Naive thymus-derived CD4-positive, alpha-beta T cell (primary cell): ENCODE measurements around the gene TSKU. TPM values are rescaled to one million over a fixed set of nuclear protein-coding genes. Genes with fewer than 3 reads are reported as not detected.

Experiments
- ATAC-seq: fragments of 150-1000 bp; cut with Tn5 transposase; 2 replicates; pipeline ENCODE4 v1.10.0; 2021; ENCODE audit warnings: mild to moderate bottlenecking, moderate library complexity
- CTCF ChIA-PET: fragments of 350-600 bp; sonication (Branson Sonifier 250); formaldehyde crosslinking; loops from one replicate; lab custom pipeline; 2021; ENCODE audit warnings: antibody characterized with exemption; lab: Charles Lee
- POLR2A ChIA-PET: fragments of 350-600 bp; sonication (Branson Sonifier 250); formaldehyde crosslinking; loops from one replicate; lab custom pipeline; 2021; ENCODE audit warnings: antibody characterized with exemption, inconsistent platforms; lab: Charles Lee
- DNase-seq, 9 donors: peaks; one replicate each; pipeline versions ENCODE4 v3.0.0 to v3.0.0-alpha.2; 2020 to 2022; ENCODE audit warnings: mixed read lengths in 1 of 9
- H3K27ac ChIP-seq: one replicate; pipeline ENCODE4 v1.7.0; 2013; ENCODE audit warnings: mild to moderate bottlenecking, low read depth, low read length, moderate library complexity
- H3K27me3 ChIP-seq, 2 donors: one replicate each; pipeline ENCODE4 v1.7.0; 2013; ENCODE audit warnings: low read length in 2 of 2, mild to moderate bottlenecking in 2 of 2, moderate library complexity in 2 of 2; ENCODE audit not compliant: control insufficient read depth in 2 of 2, insufficient read depth in 2 of 2
- H3K36me3 ChIP-seq, 3 experiments: 1 replicate in 2 of 3; 2 replicates in 1 of 3; pipeline ENCODE4 v1.7.0; 2013; ENCODE audit warnings: low read length in 3 of 3, mild to moderate bottlenecking in 3 of 3, moderate library complexity in 1 of 3; ENCODE audit not compliant: insufficient read depth in 3 of 3, control insufficient read depth in 2 of 3
- H3K4me1 ChIP-seq, 2 donors: one replicate each; pipeline ENCODE4 v1.7.0; 2013; ENCODE audit warnings: low read length in 2 of 2, mild to moderate bottlenecking in 2 of 2, moderate library complexity in 1 of 2; ENCODE audit not compliant: control insufficient read depth in 2 of 2, insufficient read depth in 2 of 2
- H3K4me3 ChIP-seq: 2 replicates; pipeline ENCODE4 v1.7.0; 2013; ENCODE audit warnings: mild to moderate bottlenecking, low read length
- H3K9me3 ChIP-seq, 3 experiments: 1 replicate in 2 of 3; 2 replicates in 1 of 3; pipeline ENCODE4 v1.7.0; 2013; ENCODE audit warnings: low read length in 3 of 3; ENCODE audit not compliant: control insufficient read depth in 2 of 3
- H3K27ac Mint-ChIP-seq, 9 donors: one replicate each; pipeline ENCODE4 v1.8.0; 2020 to 2022; ENCODE audit warnings: mixed read lengths in 9 of 9, mild to moderate bottlenecking in 8 of 9, moderate library complexity in 5 of 9, inconsistent platforms in 2 of 9
- H3K27me3 Mint-ChIP-seq, 5 donors: one replicate each; pipeline ENCODE4 v1.8.0; 2021 to 2022; ENCODE audit warnings: mixed read lengths in 5 of 5, mild to moderate bottlenecking in 1 of 5
- H3K36me3 Mint-ChIP-seq, 5 donors: one replicate each; pipeline ENCODE4 v1.8.0; 2020 to 2022; ENCODE audit warnings: mixed read lengths in 5 of 5, mild to moderate bottlenecking in 3 of 5, inconsistent platforms in 1 of 5
- H3K4me1 Mint-ChIP-seq, 7 donors: one replicate each; pipeline ENCODE4 v1.8.0; 2020 to 2022; ENCODE audit warnings: mixed read lengths in 7 of 7, mild to moderate bottlenecking in 3 of 7, inconsistent platforms in 1 of 7
- H3K4me3 Mint-ChIP-seq, 10 donors: one replicate each; pipeline ENCODE4 v1.8.0; 2020 to 2022; ENCODE audit warnings: mild to moderate bottlenecking in 10 of 10, mixed read lengths in 10 of 10, moderate library complexity in 6 of 10, inconsistent platforms in 2 of 10
- H3K9me3 Mint-ChIP-seq, 11 donors: one replicate each; pipeline ENCODE4 v1.8.0; 2020 to 2022; ENCODE audit warnings: mixed read lengths in 11 of 11, mild to moderate bottlenecking in 4 of 11, inconsistent platforms in 1 of 11, moderate library complexity in 1 of 11
- intact Hi-C, 2 donors: fragments of 100-400 bp; cut with micrococcal nuclease; formaldehyde crosslinking; loops; one replicate each; pipeline ENCODE4 v1.15.1; 2023
- polyA plus RNA-seq, 2 donors: library from polyadenylated mRNA; unstranded; fragments of 300-500 nt; fragmentation: Illumina TruSeq; gene quantifications; one replicate each; pipeline ENCODE4 v1.2.3, GENCODE V29; 2021
- total RNA-seq, 6 experiments: library from RNA in 5 of 6; stranded (reverse) in 5 of 6; gene quantifications; 1 replicate in 5 of 6; 2 replicates in 1 of 6; pipeline ENCODE4 v1.2.3 and lab custom pipeline; 2021 to 2026

Gene TSKU
- total and polyA plus RNA-seq, 7 experiments from 2014 or later = 0.13 to 1.5 TPM; not detected in 5

GRCh38 chr11:76750746-76751145 lies 32.4 kb upstream of the TSKU start:
- Mint-ChIP-seq H3K4me1 (peaks cover 0 to 4% (median 0%) of the 10 kb centered on the region in 7 donors), H3K9me3 (no peaks in the 10 kb centered on the region), H3K4me3 (no peak overlapping the region), H3K36me3 (no peaks in the 10 kb centered on the region), H3K27me3 (peaks cover 0 to 10% (median 4%) of the 10 kb centered on the region in 5 donors), H3K27ac (no peak overlapping the region)
- intact Hi-C loops = no loop called here
- H3K4me1 ChIP-seq = no peaks in the 10 kb centered on the region
- CTCF ChIA-PET = no interaction called here
- no peaks in the 10 kb centered on the region for H3K27me3 ChIP-seq
- H3K4me3 ChIP-seq = no peak overlapping the region
- no peak overlapping the region for H3K27ac ChIP-seq
- ATAC-seq = no peak
- POLR2A ChIA-PET = no interaction called here
- no peaks in the 10 kb centered on the region for H3K36me3 ChIP-seq
- no peaks in the 10 kb centered on the region for H3K9me3 ChIP-seq
- DNase-seq = no peak

- H3K9me3 ChIP-seq = no peaks in the 10 kb centered on the region
- Mint-ChIP-seq H3K4me1 (peaks cover 0 to 4% (median 0%) of the 10 kb centered on the region in 7 donors), H3K4me3 (no peak overlapping the region), H3K36me3 (no peaks in the 10 kb centered on the region), H3K27me3 (peaks cover 0 to 7% (median 2%) of the 10 kb centered on the region in 5 donors), H3K9me3 (no peaks in the 10 kb centered on the region), H3K27ac (no peak overlapping the region)
- H3K27ac ChIP-seq = no peak overlapping the region
- DNase-seq = no peak
- ChIA-PET POLR2A (no interaction called here), CTCF (no interaction called here)
- H3K36me3 ChIP-seq = no peaks in the 10 kb centered on the region
- no peak for ATAC-seq
- intact Hi-C loops = no loop called here
- H3K4me1 ChIP-seq = no peaks in the 10 kb centered on the region
- H3K4me3 ChIP-seq = no peak overlapping the region
- no peaks in the 10 kb centered on the region for H3K27me3 ChIP-seq
Measured at GRCh38 chr11:76752321-76753143, 30.6 kb upstream of the TSKU start.

DNA sequence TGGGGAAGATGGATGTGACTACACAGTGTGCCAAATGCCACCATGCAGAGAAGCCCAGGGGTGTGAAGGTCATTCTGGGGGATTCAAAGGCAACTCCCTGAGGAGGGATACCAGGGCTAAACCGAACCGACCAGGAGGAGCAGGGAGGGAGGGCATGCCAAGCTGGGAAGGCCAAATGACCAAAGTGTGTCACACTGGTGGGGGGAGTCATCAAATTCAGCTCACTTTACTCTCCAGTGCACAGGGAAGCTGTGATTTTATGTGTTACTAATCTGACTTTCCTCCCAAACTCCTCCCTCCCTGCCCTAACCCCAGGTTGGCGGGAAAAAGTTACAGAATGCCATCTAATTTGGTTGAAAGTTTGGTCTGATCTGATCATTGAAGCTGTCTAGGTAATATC lies 29.7 kb upstream of the TSKU start:
- no peaks in the 10 kb centered on the region for H3K36me3 Mint-ChIP-seq
- H3K4me1 ChIP-seq = no peaks in the 10 kb centered on the region
- H3K9me3 Mint-ChIP-seq = no peaks in the 10 kb centered on the region
- intact Hi-C loops = no loop called here
- H3K36me3 ChIP-seq = no peaks in the 10 kb centered on the region
- ChIA-PET CTCF (no interaction called here), POLR2A (no interaction called here)
- no peaks in the 10 kb centered on the region for H3K9me3 ChIP-seq
- H3K27ac Mint-ChIP-seq = no peak overlapping the region
- ATAC-seq (no peak), DNase-seq (no peak)
- H3K4me1 Mint-ChIP-seq = peaks cover 0 to 4% (median 0%) of the 10 kb centered on the region in 7 donors
- no peak overlapping the region for H3K4me3 Mint-ChIP-seq
- peaks cover 0 to 4% (median 0%) of the 10 kb centered on the region in 5 donors for H3K27me3 Mint-ChIP-seq
- no peaks in the 10 kb centered on the region for H3K27me3 ChIP-seq
- no peak overlapping the region for H3K27ac ChIP-seq
- H3K4me3 ChIP-seq = no peak overlapping the region

DNA sequence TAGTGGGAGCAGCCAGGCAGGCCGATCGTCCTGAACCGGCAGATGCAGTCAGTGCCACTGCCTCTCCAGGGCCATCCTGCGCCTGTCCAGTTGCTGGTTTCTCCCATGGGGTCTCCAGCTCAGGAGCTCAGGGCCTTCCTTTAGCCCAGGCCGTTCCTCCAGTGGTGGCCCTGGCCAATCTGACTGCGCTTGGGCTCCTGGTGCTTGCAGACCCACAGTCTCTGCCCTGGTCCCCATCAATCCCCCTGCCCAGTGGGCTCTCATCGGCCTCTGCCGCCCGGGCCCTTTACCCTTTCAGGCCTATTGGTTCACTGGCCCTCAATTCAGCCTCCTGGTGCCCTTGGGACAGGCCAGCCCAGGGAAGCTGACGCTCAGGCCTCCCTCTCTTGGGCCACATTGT lies 29.2 kb upstream of the TSKU start:
- Histone ChIP-seq H3K4me3 (no peak overlapping the region), H3K4me1 (no peaks in the 10 kb centered on the region), H3K9me3 (no peaks in the 10 kb centered on the region), H3K36me3 (no peaks in the 10 kb centered on the region), H3K27me3 (no peaks in the 10 kb centered on the region), H3K27ac (no peak overlapping the region)
- peaks cover 0 to 4% (median 0%) of the 10 kb centered on the region in 7 donors for H3K4me1 Mint-ChIP-seq
- H3K27ac Mint-ChIP-seq = no peak overlapping the region
- no peaks in the 10 kb centered on the region for H3K9me3 Mint-ChIP-seq
- no peak for DNase-seq
- ATAC-seq = no peak
- no peaks in the 10 kb centered on the region for H3K36me3 Mint-ChIP-seq
- H3K27me3 Mint-ChIP-seq = peaks cover 0 to 8% (median 0%) of the 10 kb centered on the region in 5 donors
- POLR2A ChIA-PET = no interaction called here
- intact Hi-C loops = no loop called here
- no peak overlapping the region for H3K4me3 Mint-ChIP-seq
- CTCF ChIA-PET = no interaction called here

DNA sequence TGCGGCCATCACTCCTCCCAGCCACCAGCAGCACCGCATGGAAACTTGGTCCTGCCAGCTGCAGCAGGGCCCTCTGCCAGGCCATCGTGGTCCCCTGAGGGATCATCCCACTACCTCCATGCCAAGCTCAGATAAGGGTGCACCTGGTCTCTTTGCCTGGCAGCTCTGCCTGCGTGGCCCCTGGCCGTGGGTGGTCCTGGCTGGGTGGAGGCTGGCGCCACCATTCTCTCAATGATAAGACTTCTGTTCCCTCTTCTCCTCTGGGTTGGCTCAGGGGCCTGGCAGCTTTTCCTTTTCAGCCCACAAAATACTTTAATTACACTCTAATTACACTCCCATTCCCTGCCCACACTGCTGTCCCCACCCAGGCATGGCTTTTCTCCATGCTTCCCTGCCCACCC lies 26.8 kb upstream of the TSKU start:
- intact Hi-C loops = no loop called here
- H3K27me3 ChIP-seq = no peaks in the 10 kb centered on the region
- H3K4me3 ChIP-seq = no peak overlapping the region
- H3K36me3 ChIP-seq = no peaks in the 10 kb centered on the region
- H3K4me1 ChIP-seq = no peaks in the 10 kb centered on the region
- ChIA-PET POLR2A (no interaction called here), CTCF (no interaction called here)
- Mint-ChIP-seq H3K36me3 (no peaks in the 10 kb centered on the region), H3K27ac (no peak overlapping the region), H3K4me1 (peaks cover 0 to 2% (median 0%) of the 10 kb centered on the region in 7 donors), H3K9me3 (no peaks in the 10 kb centered on the region), H3K27me3 (peaks cover 0 to 8% (median 0%) of the 10 kb centered on the region in 5 donors), H3K4me3 (no peak overlapping the region)
- no peak for ATAC-seq
- H3K27ac ChIP-seq = no peak overlapping the region
- H3K9me3 ChIP-seq = no peaks in the 10 kb centered on the region
- DNase-seq = no peak

GRCh38 chr11:76758311-76758710 lies 24.8 kb upstream of the TSKU start:
- no peaks in the 10 kb centered on the region for H3K4me1 ChIP-seq
- H3K9me3 ChIP-seq = no peaks in the 10 kb centered on the region
- Mint-ChIP-seq H3K36me3 (no peaks in the 10 kb centered on the region), H3K4me3 (no peak overlapping the region), H3K27ac (no peak overlapping the region), H3K9me3 (no peaks in the 10 kb centered on the region), H3K27me3 (peaks cover 0 to 5% (median 0%) of the 10 kb centered on the region in 5 donors), H3K4me1 (no peaks in the 10 kb centered on the region)
- H3K27me3 ChIP-seq = no peaks in the 10 kb centered on the region
- ATAC-seq (no peak), DNase-seq (no peak)
- CTCF ChIA-PET = no interaction called here
- intact Hi-C loops = no loop called here
- H3K4me3 ChIP-seq = no peak overlapping the region
- H3K27ac ChIP-seq = no peak overlapping the region
- POLR2A ChIA-PET = no interaction called here
- no peaks in the 10 kb centered on the region for H3K36me3 ChIP-seq

DNA sequence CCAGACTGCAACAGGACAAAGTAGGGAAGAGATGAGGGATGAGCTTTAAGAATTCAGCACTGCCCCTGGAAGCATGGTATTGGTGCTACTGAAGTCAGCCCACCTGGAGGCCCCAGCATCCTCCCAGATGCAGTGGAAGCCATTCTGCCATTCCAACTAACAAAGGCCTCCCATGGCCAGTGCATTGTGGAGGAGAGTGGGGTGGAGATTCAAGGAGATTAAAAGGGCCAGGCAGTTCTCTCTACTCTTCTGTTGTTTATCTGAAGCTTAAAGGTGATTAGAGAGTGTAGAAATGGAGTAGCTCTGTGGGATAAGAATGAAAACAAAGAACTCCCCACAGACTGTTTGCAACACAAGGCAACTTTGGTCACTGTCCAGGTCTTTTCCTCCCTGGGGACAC lies 24.1 kb upstream of the TSKU start:
- ATAC-seq (no peak), DNase-seq (no peak)
- Mint-ChIP-seq H3K36me3 (no peaks in the 10 kb centered on the region), H3K27me3 (peaks cover 0 to 5% (median 0%) of the 10 kb centered on the region in 5 donors), H3K4me1 (no peaks in the 10 kb centered on the region), H3K27ac (no peak overlapping the region), H3K9me3 (no peaks in the 10 kb centered on the region), H3K4me3 (no peak overlapping the region)
- no peaks in the 10 kb centered on the region for H3K9me3 ChIP-seq
- H3K4me1 ChIP-seq = no peaks in the 10 kb centered on the region
- H3K27ac ChIP-seq = no peak overlapping the region
- intact Hi-C loops = no loop called here
- ChIA-PET CTCF (no interaction called here), POLR2A (no interaction called here)
- no peaks in the 10 kb centered on the region for H3K36me3 ChIP-seq
- H3K27me3 ChIP-seq = no peaks in the 10 kb centered on the region
- no peak overlapping the region for H3K4me3 ChIP-seq
